Kidney (tissue), 14 donors: ENCODE measurements around the gene CCDC9B. TPM values are rescaled to one million over a fixed set of nuclear protein-coding genes. Genes with fewer than 3 reads are reported as not detected.

Experiments
- DNase-seq, 5 donors: peaks; one replicate each; pipeline ENCODE4 v3.0.0-alpha.2; 2013 to 2020
- FAIRE-seq: peaks from 2 replicates; lab custom pipeline; 2012; peaks lifted over from hg19 to GRCh38; lab: Jason Lieb, UNC
- H3K27ac ChIP-seq, 2 donors: one replicate each; pipeline ENCODE4 v1.7.0; 2013; ENCODE audit warnings: low read depth in 2 of 2, low read length in 2 of 2, inconsistent platforms in 1 of 2
- H3K27me3 ChIP-seq: one replicate; pipeline ENCODE4 v1.7.1; 2013; ENCODE audit warnings: low read length, inconsistent platforms; ENCODE audit not compliant: control insufficient read depth, insufficient read depth
- H3K36me3 ChIP-seq, 3 donors: one replicate each; pipeline versions ENCODE4 v1.7.0 to v1.7.1; 2013; ENCODE audit warnings: low read length in 3 of 3, control low read depth in 1 of 3, inconsistent platforms in 1 of 3; ENCODE audit not compliant: insufficient read depth in 3 of 3, control insufficient read depth in 2 of 3
- H3K4me1 ChIP-seq, 3 donors: one replicate each; pipeline versions ENCODE4 v1.7.0 to v1.7.1; 2013; ENCODE audit warnings: low read length in 3 of 3, inconsistent platforms in 1 of 3, low read depth in 1 of 3; ENCODE audit not compliant: control insufficient read depth in 2 of 3, insufficient read depth in 2 of 3
- H3K4me3 ChIP-seq, 3 donors: one replicate each; pipeline versions ENCODE4 v1.7.0 to v1.8.1; 2013; ENCODE audit warnings: low read length in 3 of 3, control low read depth in 1 of 3, inconsistent platforms in 1 of 3
- H3K9ac ChIP-seq, 3 donors: one replicate each; pipeline versions ENCODE4 v1.7.0 to v1.7.1; 2013; ENCODE audit warnings: low read length in 3 of 3, control low read depth in 1 of 3, inconsistent platforms in 1 of 3
- H3K9me3 ChIP-seq, 3 donors: one replicate each; pipeline versions ENCODE4 v1.7.0 to v1.7.1; 2013; ENCODE audit warnings: low read length in 3 of 3, control low read depth in 1 of 3, inconsistent platforms in 1 of 3; ENCODE audit not compliant: control insufficient read depth in 2 of 3, insufficient read depth in 1 of 3
- CTCF ChIP-seq: IDR thresholded peaks from 3 replicates; pipeline ENCODE4 v1.5.1; 2012; ENCODE audit warnings: mild to moderate bottlenecking, moderate library complexity, borderline replicate concordance; ENCODE audit not compliant: insufficient read depth; ENCODE audit errors: extremely low read depth
- intact Hi-C: fragments of 100-400 bp; cut with DNase I; formaldehyde crosslinking; loops from one replicate; pipeline ENCODE4 v1.11.1; 2022
- polyA plus RNA-seq: library from polyadenylated mRNA; stranded (reverse); fragments of 350-450 nt; fragmentation: Illumina TruSeq; extraction: RNeasy Lipid Tissue Mini Kit (QIAGEN cat#74804); gene quantifications from one replicate; pipeline ENCODE4 v1.2.3, GENCODE V29; 2014; ENCODE audit warnings: low read depth, low replicate concordance; ENCODE audit not compliant: insufficient read depth
- total RNA-seq: library from RNA; stranded (reverse); fragmentation: NEBNext Ultra II Directional; extraction: Animal tissue kit (Norgen Biotek cat#: 25700); gene quantifications from one replicate; pipeline ENCODE4 v1.2.1, GENCODE V29; 2021
- donor health status: control.
- donor health status: control.
- donor health status: control.
- donor health status: control.
- donor health status: control.
- donor health status: DM: yes; HTN: yes; CAD: no.
- donor health status: Normal renal cell carcinoma (clear cell type).

CCDC9B gene
- total and polyA plus RNA-seq, 2 donors from 2014 or later = 4.7 to 60.0 TPM

- intact Hi-C loops = no loop called here
- DNase-seq (peak in 2 of 5 donors; percentile 28 to 58), FAIRE-seq (no peak)
- Histone ChIP-seq H3K4me1 (peaks cover 0 to 7% (median 0%) of the 10 kb centered on the region in 3 donors), H3K27ac (no peak overlapping the region), H3K4me3 (no peak overlapping the region), H3K9me3 (no peaks in the 10 kb centered on the region), H3K9ac (no peak overlapping the region), H3K36me3 (no peaks in the 10 kb centered on the region), H3K27me3 (no peaks in the 10 kb centered on the region)
- TF ChIP-seq CTCF = no peak
These were observed 22.9 kb upstream of the CCDC9B start for GRCh38 chr15:40363611-40364010.

GRCh38 chr15:40361640-40362039 lies 20.9 kb upstream of the CCDC9B start:
- H3K27me3 ChIP-seq = no peaks in the 10 kb centered on the region
- H3K27ac ChIP-seq = no peak overlapping the region
- no peak overlapping the region for H3K9ac ChIP-seq
- DNase-seq = no peak
- FAIRE-seq = no peak
- H3K4me1 ChIP-seq = peaks cover 0 to 9% (median 0%) of the 10 kb centered on the region in 3 donors
- no peaks in the 10 kb centered on the region for H3K9me3 ChIP-seq
- intact Hi-C loops = no loop called here
- H3K4me3 ChIP-seq = no peak overlapping the region
- no peaks in the 10 kb centered on the region for H3K36me3 ChIP-seq
- no peak for TF ChIP-seq CTCF

- peaks cover 0 to 9% (median 0%) of the 10 kb centered on the region in 3 donors for H3K4me1 ChIP-seq
- H3K27me3 ChIP-seq = no peaks in the 10 kb centered on the region
- no peak overlapping the region for H3K27ac ChIP-seq
- no peak for TF ChIP-seq CTCF
- DNase-seq = no peak
- H3K9ac ChIP-seq = no peak overlapping the region
- FAIRE-seq = no peak
- H3K9me3 ChIP-seq = no peaks in the 10 kb centered on the region
- no peak overlapping the region for H3K4me3 ChIP-seq
- intact Hi-C loops = no loop called here
- no peaks in the 10 kb centered on the region for H3K36me3 ChIP-seq
These were observed 19.3 kb upstream of the CCDC9B start for GRCh38 chr15:40360015-40360414.
